ENCODE results near the gene EIF4E1B.

- no peak for TF ChIP-seq ZFP30 (CRISPR knock-in tag; IDR thresholded peaks at IDR 0.05)
- TF ChIP-seq RARB (CRISPR knock-in tag; IDR thresholded peaks at IDR 0.05) = no peak
- no peak for TF ChIP-seq ZNF8 (CRISPR knock-in tag; IDR thresholded peaks at IDR 0.05)
- no peak for TF ChIP-seq SNAI2 (CRISPR knock-in tag; IDR thresholded peaks at IDR 0.05)
- TF ChIP-seq ARNTL (CRISPR knock-in tag; IDR thresholded peaks at IDR 0.05; ENCODE audit: borderline replicate concordance, low read depth) = no peak
- no peak for TF ChIP-seq PATZ1 (CRISPR knock-in tag; IDR thresholded peaks at IDR 0.05; ENCODE audit: borderline replicate concordance)
These were observed 33.6 kb upstream of the EIF4E1B start for GRCh38 chr5:176596689-176597416.
